Osteocyte (in vitro differentiated cells): ENCODE measurements around the gene DNM3. TPM values are rescaled to one million over a fixed set of nuclear protein-coding genes. Genes with fewer than 3 reads are reported as not detected.

Experiments
- DNase-seq: peaks from one replicate; pipeline ENCODE4 v3.0.0; 2021; ENCODE audit warnings: mixed read lengths; ENCODE audit not compliant: unreplicated experiment; ENCODE audit errors: extremely low spot score
- H3K27ac Mint-ChIP-seq: one replicate; pipeline ENCODE4 v1.8.0; 2021; ENCODE audit warnings: mild to moderate bottlenecking, mixed read lengths; ENCODE audit not compliant: unreplicated experiment
- H3K27me3 Mint-ChIP-seq: one replicate; pipeline ENCODE4 v1.8.0; 2021; ENCODE audit warnings: mixed read lengths; ENCODE audit not compliant: unreplicated experiment
- H3K36me3 Mint-ChIP-seq: one replicate; pipeline ENCODE4 v1.8.0; 2021; ENCODE audit warnings: mixed read lengths; ENCODE audit not compliant: unreplicated experiment
- H3K4me1 Mint-ChIP-seq: one replicate; pipeline ENCODE4 v1.8.0; 2021; ENCODE audit warnings: mixed read lengths; ENCODE audit not compliant: unreplicated experiment
- H3K4me3 Mint-ChIP-seq: one replicate; pipeline ENCODE4 v1.8.0; 2021; ENCODE audit warnings: mild to moderate bottlenecking, moderate library complexity, mixed read lengths; ENCODE audit not compliant: unreplicated experiment
- H3K9me3 Mint-ChIP-seq: one replicate; pipeline ENCODE4 v1.8.0; 2021; ENCODE audit warnings: mixed read lengths; ENCODE audit not compliant: unreplicated experiment
- total RNA-seq: library from RNA; stranded (reverse); gene quantifications from 2 replicates; pipeline ENCODE4 v1.2.1, GENCODE V29; 2021
- TF ChIP-seq, protein P1 (sequence below): fragments of 200-600 bp; sonication (generic); IDR thresholded peaks from 2 replicates; pipeline ENCODE4 v1.5.0; 2021; ENCODE audit warnings: antibody characterized with exemption, mild to moderate bottlenecking, moderate library complexity

The DNM3 gene
- total RNA-seq, 1 donor from 2014 or later: 3.7 TPM

DNA sequence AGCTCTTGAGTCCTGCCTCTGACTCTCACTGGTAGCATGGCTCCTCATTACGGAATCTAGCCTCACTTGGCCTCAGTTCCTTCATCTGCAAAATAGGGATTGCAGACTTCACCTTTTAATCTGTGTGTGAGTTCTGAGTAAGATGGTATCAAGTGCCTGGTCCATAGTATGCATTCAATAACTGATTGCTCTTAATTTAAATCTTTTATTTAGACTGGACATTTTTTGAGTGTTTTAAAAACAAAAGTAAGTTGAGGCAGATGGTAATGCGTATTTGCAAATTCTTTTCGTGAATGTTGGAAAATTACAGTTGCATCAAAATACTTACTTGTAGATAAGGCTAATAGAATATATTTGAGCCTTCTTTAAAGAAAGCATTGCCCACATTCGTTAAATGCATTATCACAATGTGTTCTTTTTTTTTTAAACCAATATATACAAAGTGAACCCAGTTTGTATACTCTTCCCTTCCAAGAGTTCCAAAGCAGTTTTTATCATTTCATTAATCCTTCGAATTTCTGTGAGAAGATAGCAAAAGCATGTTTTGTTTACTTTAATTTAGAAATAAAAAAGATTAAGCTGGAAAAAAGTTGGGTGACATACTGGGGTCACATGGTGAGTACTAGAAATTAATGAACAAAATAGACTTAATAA, 8.1 kb downstream of the DNM3 start:
- no peak for DNase-seq
- Mint-ChIP-seq H3K4me1 (no peaks in the 10 kb centered on the region), H3K27me3 (peaks cover 40% of the 10 kb centered on the region), H3K36me3 (no peaks in the 10 kb centered on the region), H3K9me3 (no peaks in the 10 kb centered on the region), H3K4me3 (no peak overlapping the region), H3K27ac (no peak overlapping the region)
- TF ChIP-seq, protein P1, sequence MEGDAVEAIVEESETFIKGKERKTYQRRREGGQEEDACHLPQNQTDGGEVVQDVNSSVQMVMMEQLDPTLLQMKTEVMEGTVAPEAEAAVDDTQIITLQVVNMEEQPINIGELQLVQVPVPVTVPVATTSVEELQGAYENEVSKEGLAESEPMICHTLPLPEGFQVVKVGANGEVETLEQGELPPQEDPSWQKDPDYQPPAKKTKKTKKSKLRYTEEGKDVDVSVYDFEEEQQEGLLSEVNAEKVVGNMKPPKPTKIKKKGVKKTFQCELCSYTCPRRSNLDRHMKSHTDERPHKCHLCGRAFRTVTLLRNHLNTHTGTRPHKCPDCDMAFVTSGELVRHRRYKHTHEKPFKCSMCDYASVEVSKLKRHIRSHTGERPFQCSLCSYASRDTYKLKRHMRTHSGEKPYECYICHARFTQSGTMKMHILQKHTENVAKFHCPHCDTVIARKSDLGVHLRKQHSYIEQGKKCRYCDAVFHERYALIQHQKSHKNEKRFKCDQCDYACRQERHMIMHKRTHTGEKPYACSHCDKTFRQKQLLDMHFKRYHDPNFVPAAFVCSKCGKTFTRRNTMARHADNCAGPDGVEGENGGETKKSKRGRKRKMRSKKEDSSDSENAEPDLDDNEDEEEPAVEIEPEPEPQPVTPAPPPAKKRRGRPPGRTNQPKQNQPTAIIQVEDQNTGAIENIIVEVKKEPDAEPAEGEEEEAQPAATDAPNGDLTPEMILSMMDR: no peak

DNA sequence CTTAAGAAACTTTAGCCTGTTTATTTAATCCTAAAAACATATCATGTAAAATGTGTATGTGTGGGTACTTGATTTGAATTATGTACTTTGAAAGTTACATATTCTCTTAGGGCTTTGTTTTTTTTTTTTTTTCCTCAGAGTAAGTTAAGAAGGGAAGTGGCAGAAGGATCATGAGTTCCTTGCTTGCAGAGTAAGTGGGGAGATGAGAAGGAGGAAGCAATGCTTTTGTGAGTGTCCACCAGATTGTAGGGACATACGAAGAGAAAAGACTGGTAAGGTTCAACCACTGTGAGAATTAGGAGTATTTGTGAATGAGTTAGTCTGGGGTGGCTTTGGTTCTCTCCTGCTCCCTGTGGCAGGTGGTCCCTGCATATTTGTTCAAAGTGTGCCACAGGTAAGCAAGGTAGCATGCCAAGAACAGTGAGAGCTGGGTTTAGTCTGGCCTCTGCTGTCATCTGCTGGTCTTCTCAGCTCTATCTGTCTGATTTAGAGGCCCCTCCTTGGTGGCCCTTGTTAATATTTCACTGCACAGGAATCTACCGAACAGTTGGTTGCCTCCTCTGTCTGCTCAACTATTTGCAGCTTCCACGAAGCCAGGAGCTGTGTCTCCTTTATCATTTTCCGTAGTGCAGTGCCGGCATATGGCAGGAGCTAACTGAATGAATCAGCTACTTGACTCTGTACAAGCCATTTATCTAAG, 9.5 kb downstream of the DNM3 start:
- no peak overlapping the region for H3K4me3 Mint-ChIP-seq
- no peak for DNase-seq
- H3K9me3 Mint-ChIP-seq: no peaks in the 10 kb centered on the region
- no peaks in the 10 kb centered on the region for H3K4me1 Mint-ChIP-seq
- peaks cover 34% of the 10 kb centered on the region for H3K27me3 Mint-ChIP-seq
- TF ChIP-seq, protein P1: no peak
- no peaks in the 10 kb centered on the region for H3K36me3 Mint-ChIP-seq
- H3K27ac Mint-ChIP-seq: no peak overlapping the region

DNA sequence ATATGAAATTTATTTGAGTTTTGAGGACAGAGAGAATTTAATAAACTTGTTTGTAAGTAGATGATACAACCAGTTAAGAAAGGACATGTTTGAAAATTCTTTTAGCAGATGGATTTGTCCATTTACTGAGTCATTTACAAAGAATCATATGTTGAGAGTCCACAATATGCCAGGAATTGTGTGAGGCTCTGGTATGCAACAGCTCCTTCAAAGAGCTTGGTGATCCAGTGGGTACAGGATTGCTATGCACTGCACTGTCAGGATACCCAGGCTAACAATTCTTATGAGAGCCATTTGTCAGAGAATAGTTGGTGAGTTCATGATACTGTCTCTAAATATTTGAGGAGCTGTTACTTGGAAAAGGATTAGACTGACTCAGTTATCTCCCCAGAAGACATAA, 11.0 kb downstream of the DNM3 start:
- Mint-ChIP-seq H3K27ac (no peak overlapping the region), H3K9me3 (peaks cover 5% of the 10 kb centered on the region), H3K4me1 (no peaks in the 10 kb centered on the region), H3K27me3 (peaks cover 46% of the 10 kb centered on the region), H3K4me3 (no peak overlapping the region), H3K36me3 (no peaks in the 10 kb centered on the region)
- TF ChIP-seq, protein P1: no peak
- DNase-seq: no peak

DNA sequence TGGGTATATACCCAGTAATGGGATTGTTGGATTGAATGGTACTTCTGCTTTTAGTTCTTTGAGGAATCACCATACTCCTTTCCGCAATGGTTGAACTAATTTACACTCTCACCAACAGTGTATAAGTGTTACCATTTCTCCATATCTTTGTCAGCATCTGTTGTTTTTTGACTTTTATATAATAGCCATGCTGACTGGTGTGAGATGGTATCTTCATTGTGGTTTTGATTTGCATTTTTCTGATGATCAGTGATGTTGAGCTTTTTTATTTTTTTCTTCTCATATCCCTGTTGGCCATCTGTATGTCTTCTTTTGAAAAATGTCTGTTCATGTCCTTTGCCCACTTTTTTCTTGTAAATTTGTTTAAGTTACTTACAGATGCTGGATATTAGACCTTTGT, 14.1 kb downstream of the DNM3 start:
- no peaks in the 10 kb centered on the region for H3K4me1 Mint-ChIP-seq
- no peaks in the 10 kb centered on the region for H3K36me3 Mint-ChIP-seq
- no peak for DNase-seq
- peaks cover 9% of the 10 kb centered on the region for H3K9me3 Mint-ChIP-seq
- TF ChIP-seq, protein P1: no peak
- H3K27me3 Mint-ChIP-seq: peaks cover 39% of the 10 kb centered on the region
- H3K4me3 Mint-ChIP-seq: no peak overlapping the region
- no peak overlapping the region for H3K27ac Mint-ChIP-seq

DNA sequence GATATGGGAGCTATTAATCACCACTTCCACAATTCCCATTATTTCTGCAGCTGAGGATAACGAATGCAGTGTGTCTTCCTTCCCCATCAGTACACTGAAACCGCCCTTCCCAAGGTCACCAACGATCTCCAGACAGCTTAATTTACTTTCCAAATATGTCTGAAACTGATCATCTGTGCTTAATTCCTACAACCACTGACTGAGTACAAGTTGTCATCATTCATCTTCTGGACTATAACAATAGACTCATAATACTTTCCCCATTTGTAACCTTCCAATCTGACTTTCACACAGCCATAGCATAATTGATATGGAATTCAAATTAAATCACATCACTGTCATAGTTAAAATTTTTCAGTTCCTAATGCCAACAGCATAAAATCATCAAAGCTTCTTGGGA, 17.4 kb downstream of the DNM3 start:
- DNase-seq: no peak
- Mint-ChIP-seq H3K9me3 (peaks cover 9% of the 10 kb centered on the region), H3K27me3 (peaks cover 43% of the 10 kb centered on the region), H3K36me3 (no peaks in the 10 kb centered on the region), H3K4me1 (no peaks in the 10 kb centered on the region), H3K27ac (no peak overlapping the region), H3K4me3 (no peak overlapping the region)
- TF ChIP-seq, protein P1: no peak
